ENCODE results near the gene PYY. TPM values are rescaled to one million over a fixed set of nuclear protein-coding genes. Genes with fewer than 3 reads are reported as not detected.

The PYY gene
- total RNA-seq, 1 experiment from 2014 or later, result not detected

DNA sequence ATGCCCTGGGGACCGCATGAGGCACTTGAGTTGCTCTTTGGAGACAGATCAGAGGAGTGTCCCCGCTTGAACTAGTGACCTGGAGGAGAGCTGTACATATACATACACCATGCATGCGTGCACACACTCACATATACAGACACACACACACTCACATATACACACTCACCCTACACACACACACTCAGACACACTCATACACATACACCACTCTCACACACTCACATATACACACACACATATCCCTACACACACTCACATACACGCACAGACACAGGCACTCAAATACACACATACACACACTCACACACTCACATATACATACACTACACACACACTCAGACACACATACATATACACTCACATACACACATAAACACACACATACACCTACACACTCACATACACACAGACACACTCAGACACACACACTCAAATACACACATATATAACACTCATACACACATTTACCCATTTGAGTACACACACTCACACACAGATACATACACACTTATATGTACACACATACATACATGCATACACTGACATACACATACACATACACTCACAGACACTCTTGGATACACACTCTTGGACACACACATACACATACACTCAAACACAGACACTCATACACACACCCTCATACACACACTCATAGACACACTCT lies 41.0 kb downstream of the PYY start:
- POLR2A ChIA-PET (ENCODE audit: unreplicated experiment), result no interaction called here
- DNase-seq, result no peak
- H2AFZ ChIP-seq (ENCODE audit: low read length), result no peak overlapping the region
- no peak for TF ChIP-seq EZH2phosphoT487 (IDR thresholded peaks at IDR 0.05; ENCODE audit: borderline replicate concordance, low read length)
- no peak for TF ChIP-seq EZH2 (IDR thresholded peaks at IDR 0.05; ENCODE audit: low read length, unreplicated experiment)
- TF ChIP-seq, protein P1, sequence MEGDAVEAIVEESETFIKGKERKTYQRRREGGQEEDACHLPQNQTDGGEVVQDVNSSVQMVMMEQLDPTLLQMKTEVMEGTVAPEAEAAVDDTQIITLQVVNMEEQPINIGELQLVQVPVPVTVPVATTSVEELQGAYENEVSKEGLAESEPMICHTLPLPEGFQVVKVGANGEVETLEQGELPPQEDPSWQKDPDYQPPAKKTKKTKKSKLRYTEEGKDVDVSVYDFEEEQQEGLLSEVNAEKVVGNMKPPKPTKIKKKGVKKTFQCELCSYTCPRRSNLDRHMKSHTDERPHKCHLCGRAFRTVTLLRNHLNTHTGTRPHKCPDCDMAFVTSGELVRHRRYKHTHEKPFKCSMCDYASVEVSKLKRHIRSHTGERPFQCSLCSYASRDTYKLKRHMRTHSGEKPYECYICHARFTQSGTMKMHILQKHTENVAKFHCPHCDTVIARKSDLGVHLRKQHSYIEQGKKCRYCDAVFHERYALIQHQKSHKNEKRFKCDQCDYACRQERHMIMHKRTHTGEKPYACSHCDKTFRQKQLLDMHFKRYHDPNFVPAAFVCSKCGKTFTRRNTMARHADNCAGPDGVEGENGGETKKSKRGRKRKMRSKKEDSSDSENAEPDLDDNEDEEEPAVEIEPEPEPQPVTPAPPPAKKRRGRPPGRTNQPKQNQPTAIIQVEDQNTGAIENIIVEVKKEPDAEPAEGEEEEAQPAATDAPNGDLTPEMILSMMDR (conservative IDR thresholded peaks at IDR 0.05; ENCODE audit: low read depth, low read length), result no peak
- H3K36me3 ChIP-seq (ENCODE audit: low read depth, low read length), result no peaks in the 10 kb centered on the region
- H3K9ac ChIP-seq (ENCODE audit: low read length), result no peak overlapping the region
- H3F3A ChIP-seq (ENCODE audit: low read length, unreplicated experiment), result no peaks in the 10 kb centered on the region
- no TSS peak for BruUV-seq (replicated peaks)
- no peak overlapping the region for H3K27ac ChIP-seq (ENCODE audit: low read length)
- no peaks in the 10 kb centered on the region for H3K4me1 ChIP-seq (ENCODE audit: insufficient read depth, low read length)
- no peaks in the 10 kb centered on the region for H3K79me2 ChIP-seq (ENCODE audit: low read length)
- H3K4me2 ChIP-seq (ENCODE audit: low read length), result no peak overlapping the region
- no peaks in the 10 kb centered on the region for H3K9me2 ChIP-seq (replicated peaks; ENCODE audit: low read length)
- peaks cover 31% of the 10 kb centered on the region for H3K27me3 ChIP-seq (ENCODE audit: low read length)
- CTCF ChIA-PET, result no interaction called here
- no peaks in the 10 kb centered on the region for H4K20me1 ChIP-seq (ENCODE audit: low read length)
- no peak overlapping the region for H3K4me3 ChIP-seq (ENCODE audit: low read length)
- no peaks in the 10 kb centered on the region for H3K9me3 ChIP-seq (ENCODE audit: low read length)
- no peak for ATAC-seq
- intact Hi-C loops (cut with micrococcal nuclease), result no loop called here

DNA sequence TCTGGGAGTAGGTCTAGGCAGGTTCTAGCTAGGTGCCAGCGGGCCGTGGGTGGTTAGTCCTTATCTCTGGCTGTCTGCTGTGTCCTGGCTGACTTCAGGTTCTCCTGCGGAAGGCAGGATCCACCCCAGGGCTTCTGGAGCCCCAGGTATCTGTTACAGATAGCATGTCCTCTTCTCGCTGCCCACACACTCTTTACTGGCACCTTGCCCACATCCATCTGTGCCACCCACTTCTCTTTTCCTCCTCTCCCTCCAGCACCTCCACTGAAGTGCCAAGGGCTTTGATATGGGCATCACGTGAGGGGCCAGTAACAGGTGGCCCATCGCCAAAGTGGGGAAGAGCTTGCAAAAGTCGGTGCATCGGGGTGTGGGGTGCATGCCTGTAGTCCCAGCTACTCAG lies 41.8 kb downstream of the PYY start:
- Histone ChIP-seq H3K4me1 (ENCODE audit: insufficient read depth, low read length) (no peaks in the 10 kb centered on the region), H3K9me3 (ENCODE audit: low read length) (no peaks in the 10 kb centered on the region), H4K20me1 (ENCODE audit: low read length) (no peaks in the 10 kb centered on the region), H3K4me2 (ENCODE audit: low read length) (no peak overlapping the region), H3K9ac (ENCODE audit: low read length) (no peak overlapping the region), H3K9me2 (replicated peaks; ENCODE audit: low read length) (no peaks in the 10 kb centered on the region), H2AFZ (ENCODE audit: low read length) (no peak overlapping the region), H3K36me3 (ENCODE audit: low read depth, low read length) (no peaks in the 10 kb centered on the region), H3F3A (ENCODE audit: low read length, unreplicated experiment) (no peaks in the 10 kb centered on the region), H3K27ac (ENCODE audit: low read length) (no peak overlapping the region), H3K27me3 (ENCODE audit: low read length) (peaks cover 40% of the 10 kb centered on the region), H3K4me3 (ENCODE audit: low read length) (no peak overlapping the region), H3K79me2 (ENCODE audit: low read length) (no peaks in the 10 kb centered on the region)
- ChIA-PET POLR2A (ENCODE audit: unreplicated experiment) (no interaction called here), CTCF (interaction anchor here (0.6 kb wide), 1 partner anchor 78 kb away, joined by 3 read pairs; no protein-coding TSS in a partner anchor)
- BruUV-seq (replicated peaks), result no TSS peak
- no peak for DNase-seq
- no peak for ATAC-seq
- TF ChIP-seq EZH2phosphoT487 (IDR thresholded peaks at IDR 0.05; ENCODE audit: borderline replicate concordance, low read length), result no peak
- intact Hi-C loops (cut with micrococcal nuclease), result no loop called here

DNA sequence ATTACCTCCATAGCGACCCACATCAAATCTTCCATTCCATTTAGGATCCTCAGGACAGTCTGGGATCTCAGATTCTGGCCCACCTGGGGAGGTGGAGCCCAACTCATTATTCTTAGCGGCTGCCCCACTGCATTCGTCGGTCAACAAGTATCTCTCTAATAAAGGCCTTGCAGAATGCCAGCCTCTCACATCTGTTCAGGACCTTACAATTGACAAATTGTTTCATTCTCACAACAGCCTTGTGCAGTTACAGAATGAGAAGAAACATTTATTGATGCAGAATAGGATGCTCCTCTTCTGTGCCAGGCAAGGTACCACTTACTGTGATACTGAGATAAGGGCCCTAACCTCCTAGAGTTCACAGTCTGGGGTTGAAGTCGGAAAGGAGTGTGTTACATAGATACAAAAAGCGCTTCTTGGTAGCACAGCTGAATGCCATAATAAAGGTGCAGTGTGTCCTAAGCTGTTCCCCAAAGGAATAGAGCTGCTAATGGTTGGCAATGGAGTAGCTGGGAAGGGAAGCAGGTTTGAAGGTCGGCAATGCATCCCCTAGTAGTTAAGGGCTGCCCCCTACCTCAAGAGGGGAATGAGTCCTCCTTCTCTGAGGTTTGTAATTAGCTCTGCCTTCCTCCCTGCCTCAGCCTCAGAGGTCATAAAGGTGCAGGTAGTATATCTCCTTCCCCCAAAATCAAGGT lies 44.1 kb downstream of the PYY start:
- Histone ChIP-seq H2AFZ (ENCODE audit: low read length) (no peak overlapping the region), H3K4me1 (ENCODE audit: insufficient read depth, low read length) (no peaks in the 10 kb centered on the region), H3K27ac (ENCODE audit: low read length) (no peak overlapping the region), H3F3A (ENCODE audit: low read length, unreplicated experiment) (no peaks in the 10 kb centered on the region), H3K79me2 (ENCODE audit: low read length) (no peaks in the 10 kb centered on the region), H3K4me2 (ENCODE audit: low read length) (no peak overlapping the region), H3K27me3 (ENCODE audit: low read length) (peaks cover 50% of the 10 kb centered on the region), H4K20me1 (ENCODE audit: low read length) (no peaks in the 10 kb centered on the region), H3K4me3 (ENCODE audit: low read length) (no peak overlapping the region), H3K9me2 (replicated peaks; ENCODE audit: low read length) (no peaks in the 10 kb centered on the region), H3K9ac (ENCODE audit: low read length) (no peak overlapping the region), H3K36me3 (ENCODE audit: low read depth, low read length) (no peaks in the 10 kb centered on the region), H3K9me3 (ENCODE audit: low read length) (no peaks in the 10 kb centered on the region)
- BruUV-seq (replicated peaks), result no TSS peak
- POLR2A ChIA-PET (ENCODE audit: unreplicated experiment), result interaction anchor here (0.7 kb wide), 1 partner anchor 912 kb away, joined by 3 read pairs; no protein-coding TSS in a partner anchor
- DNase-seq (no peak), ATAC-seq (no peak)
- CTCF ChIA-PET, result interaction anchor here (0.7 to 1.3 kb wide), 4 partner anchors 16 to 157 kb away, joined by 3 to 8 read pairs (median 6); no protein-coding TSS in a partner anchor
- TF ChIP-seq, protein P1 (conservative IDR thresholded peaks at IDR 0.05; ENCODE audit: low read depth, low read length), result no peak
- TF ChIP-seq EZH2 (IDR thresholded peaks at IDR 0.05; ENCODE audit: low read length, unreplicated experiment) (no peak), EZH2phosphoT487 (IDR thresholded peaks at IDR 0.05; ENCODE audit: borderline replicate concordance, low read length) (no peak)
- intact Hi-C loops (cut with micrococcal nuclease), result loop anchor here (1.0 kb wide), 1 partner anchor 86 kb away; no protein-coding TSS in a partner anchor
